ENCODE measurements around the gene SPRY2.
A peak's percentile ranks its signal among the peaks of the same experiment; 100 is the strongest.
"Not testable (repeated sequence)": the region's sequence is repeated elsewhere in the genome, so short reads cannot be mapped to it uniquely, and the experiment has no call there.

Gene SPRY2, protein sequence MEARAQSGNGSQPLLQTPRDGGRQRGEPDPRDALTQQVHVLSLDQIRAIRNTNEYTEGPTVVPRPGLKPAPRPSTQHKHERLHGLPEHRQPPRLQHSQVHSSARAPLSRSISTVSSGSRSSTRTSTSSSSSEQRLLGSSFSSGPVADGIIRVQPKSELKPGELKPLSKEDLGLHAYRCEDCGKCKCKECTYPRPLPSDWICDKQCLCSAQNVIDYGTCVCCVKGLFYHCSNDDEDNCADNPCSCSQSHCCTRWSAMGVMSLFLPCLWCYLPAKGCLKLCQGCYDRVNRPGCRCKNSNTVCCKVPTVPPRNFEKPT

GRCh38 chr13:80341101-80341755 is at the start of gene SPRY2:
Gene SPRY2, minus strand, starts transcription at chr13:80341126. Its CDS starts 3,421 bp downstream, at chr13:80337705.
- DNase-seq (ENCODE audit: low read depth in 2 of 2): peak in 1 of 2 donors; percentile 49

DNA sequence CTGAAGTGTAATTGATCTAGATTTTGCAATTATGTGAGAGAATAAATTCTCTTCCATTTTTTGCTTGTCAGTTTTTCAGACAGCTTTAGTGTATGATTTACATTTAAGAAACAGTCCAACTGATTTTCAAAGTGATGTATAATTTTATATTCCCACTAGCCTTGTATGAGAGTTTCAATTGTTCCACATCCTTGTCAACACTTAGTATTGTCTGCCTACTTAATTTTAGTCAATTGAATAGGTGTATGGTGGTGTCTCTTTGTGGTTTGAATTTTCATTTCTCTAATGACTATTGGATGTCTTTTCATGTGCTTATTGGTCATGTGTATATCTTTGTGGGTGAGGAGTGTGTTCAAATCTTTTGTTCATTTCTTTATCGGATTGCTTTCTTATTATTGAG is 49.4 kb upstream of the SPRY2 start:
- DNase-seq (ENCODE audit: low read depth in 2 of 2): no peak

DNA sequence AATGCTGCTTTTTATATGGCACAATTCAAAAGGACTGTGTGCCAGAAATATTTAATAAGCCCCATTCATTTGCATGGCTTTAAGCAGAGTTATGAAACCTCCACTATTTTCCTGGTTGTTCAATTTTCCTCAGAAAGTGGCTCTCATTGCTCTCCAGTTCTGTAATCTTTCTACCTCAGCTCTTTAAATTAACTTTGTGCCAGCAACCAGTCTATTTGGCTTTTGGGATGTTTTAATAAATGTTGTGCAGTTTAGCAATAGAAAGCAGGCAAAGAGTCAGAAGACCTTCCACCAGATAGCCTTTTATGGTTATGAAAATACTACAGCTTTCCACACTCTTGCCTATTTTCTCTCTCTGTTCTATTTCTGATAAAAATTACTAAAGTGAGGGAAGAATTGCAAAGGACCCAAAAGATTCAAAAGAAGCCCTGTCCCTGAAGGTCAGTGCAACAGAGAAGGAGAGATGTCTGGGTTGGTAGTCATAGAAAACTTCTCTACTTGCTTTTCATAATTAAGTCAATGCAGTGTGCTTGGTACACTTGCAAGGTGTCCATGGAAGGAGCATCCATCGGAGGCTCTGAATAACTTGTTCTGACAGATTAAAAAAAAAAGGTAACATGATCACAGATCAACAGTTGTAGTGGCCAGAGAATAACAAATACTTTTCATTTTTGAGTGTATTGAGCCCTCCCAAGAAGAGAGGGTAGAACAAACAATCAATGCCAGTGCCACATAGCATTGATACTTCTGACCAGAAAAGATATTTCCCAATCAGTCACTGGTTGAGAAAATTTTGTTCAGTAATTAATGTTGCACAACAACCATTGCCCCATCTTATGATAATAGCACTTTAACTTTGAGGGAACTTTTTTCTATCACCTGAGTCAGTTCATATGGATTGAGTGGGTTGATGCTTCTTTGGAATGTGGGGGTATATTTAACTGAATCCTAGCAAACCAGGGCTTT is 48.4 kb upstream of the SPRY2 start:
- DNase-seq (ENCODE audit: low read depth in 2 of 2): no peak

DNA sequence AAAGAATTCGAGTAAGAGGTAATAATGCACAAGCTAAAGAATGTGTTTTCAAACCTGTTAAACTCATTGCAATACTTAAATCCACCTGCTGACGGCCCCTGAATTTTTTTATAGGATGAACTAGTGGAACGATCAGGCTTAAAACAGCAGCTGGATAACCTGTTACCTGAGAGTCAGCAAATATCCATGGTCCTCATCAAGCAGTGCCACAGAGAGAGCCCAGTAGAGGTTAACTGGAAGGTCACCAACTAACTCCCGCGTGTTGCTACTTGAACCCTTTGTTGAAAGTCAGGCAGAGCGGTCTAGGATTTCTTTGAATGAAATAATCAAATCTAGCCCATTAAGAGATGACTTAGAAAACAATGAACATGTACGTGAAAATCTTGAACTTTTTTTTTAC is 47.6 kb upstream of the SPRY2 start:
- DNase-seq (ENCODE audit: low read depth in 2 of 2): no peak

DNA sequence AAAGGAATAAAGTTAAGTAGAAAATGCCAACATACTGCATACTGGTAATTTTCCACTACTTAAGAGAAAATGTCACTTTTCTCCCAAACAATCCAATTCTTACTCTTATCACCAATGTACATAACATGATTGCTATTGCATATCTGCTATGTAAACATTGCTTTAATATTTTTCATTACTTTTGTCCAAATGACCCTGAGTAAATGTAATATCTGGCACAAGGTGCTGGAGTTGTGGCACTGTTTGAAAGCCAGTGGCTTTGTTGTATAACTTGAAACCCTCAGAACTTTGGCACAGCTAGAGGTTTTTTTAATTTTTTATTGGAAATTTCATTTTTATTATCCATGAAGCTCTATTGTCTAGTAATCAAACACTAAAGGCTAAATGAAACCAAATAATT is 45.7 kb upstream of the SPRY2 start:
- DNase-seq (ENCODE audit: low read depth in 2 of 2): no peak

- no peak for DNase-seq (ENCODE audit: low read depth in 2 of 2)
Measured at GRCh38 chr13:80386002-80386401, 45.1 kb upstream of the SPRY2 start.

DNA sequence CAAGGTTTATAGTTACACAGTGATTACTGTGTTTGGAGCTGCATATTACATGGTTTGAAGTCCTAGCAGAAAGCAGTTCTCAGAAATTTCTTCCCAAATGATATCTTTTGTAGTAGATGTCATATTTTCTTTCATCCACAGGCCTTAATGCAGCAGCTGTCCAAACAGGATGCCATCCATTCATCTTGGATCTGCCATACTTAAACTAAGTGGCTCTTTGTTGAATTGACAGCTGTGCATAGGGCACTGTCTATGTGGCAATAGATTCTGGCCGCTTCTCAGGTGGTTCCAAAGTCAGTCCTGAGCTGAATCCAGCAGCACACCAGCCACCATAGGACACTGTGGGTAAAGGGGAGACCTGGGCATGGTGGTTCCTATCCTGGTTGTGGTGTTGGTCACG is 41.6 kb upstream of the SPRY2 start:
- DNase-seq (ENCODE audit: low read depth in 2 of 2): no peak

DNA sequence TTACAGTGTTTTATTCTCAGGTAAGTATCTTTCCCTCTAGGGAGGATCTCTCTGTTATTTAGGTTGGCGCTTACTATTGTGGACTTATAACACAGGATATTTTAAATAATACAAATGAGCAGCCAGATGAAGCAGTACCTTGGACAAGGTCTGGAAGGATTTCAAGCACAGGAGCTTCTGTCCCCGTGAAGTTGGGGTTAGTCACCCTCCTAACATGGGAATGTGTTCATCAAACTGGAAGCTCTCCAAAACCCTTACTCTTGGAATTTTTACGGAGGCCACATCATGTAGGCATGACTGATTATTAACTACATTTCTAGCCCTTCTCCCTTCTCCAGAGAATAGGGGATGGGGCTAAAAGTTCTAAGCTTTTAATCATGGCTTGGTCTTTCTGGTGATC is 38.3 kb upstream of the SPRY2 start:
- DNase-seq (ENCODE audit: low read depth in 2 of 2): no peak

DNA sequence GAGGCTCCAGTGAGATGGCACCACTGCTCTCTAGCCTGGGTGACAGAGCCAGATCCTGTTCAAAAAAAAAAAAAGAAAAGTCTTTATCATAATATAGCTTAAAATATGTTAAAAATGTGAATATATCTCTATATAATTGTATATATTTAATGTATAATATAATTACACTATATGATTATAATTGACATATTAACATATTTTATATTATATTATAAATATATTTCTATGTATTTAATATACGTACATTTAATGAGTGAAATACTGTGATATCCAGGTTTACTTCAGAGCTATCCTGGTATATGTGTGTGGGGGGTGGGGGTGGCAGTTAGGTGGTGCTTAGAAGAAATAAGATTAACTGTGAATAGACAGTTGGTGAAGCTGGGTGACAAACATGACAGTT is 35.6 kb upstream of the SPRY2 start:
- no peak for DNase-seq (ENCODE audit: low read depth in 2 of 2)

- no peak for DNase-seq (ENCODE audit: low read depth in 2 of 2)
Measured at GRCh38 chr13:80374901-80375300, 34.0 kb upstream of the SPRY2 start.

GRCh38 chr13:80374444-80374843 is 33.5 kb upstream of the SPRY2 start:
- DNase-seq (ENCODE audit: low read depth in 2 of 2): no peak

DNA sequence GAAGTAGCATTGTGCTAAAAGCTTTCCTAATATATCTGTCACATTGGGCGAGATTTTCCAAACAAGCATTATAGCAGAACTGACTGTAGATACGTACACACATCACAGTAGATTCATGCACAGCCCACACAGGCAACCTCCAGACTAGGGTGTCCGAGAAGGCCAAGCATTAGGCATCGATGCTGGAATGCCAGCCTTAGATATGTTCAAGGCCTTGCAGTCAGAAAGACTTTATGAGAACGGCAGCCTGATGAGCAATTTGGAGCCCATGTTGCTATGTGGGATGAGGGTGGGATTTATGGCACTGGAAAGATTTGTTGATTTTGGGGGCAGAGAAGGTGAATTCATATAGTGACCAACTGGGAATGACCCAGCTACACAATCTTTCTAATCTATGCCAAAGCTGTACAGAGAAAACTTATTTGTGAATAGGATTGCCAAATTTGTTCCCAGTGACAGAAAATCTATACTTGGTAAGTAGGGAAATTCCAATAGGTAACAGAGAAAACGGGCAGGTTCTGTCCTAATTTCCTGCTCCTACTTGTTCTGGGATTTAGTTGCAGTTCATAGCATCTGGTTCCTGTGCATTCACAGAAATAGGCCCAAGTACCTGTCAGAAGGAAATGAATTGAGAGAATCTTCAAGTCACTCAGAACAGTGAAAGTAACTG is 31.0 kb upstream of the SPRY2 start:
- DNase-seq (ENCODE audit: low read depth in 2 of 2): no peak

GRCh38 chr13:80367473-80367872 is 26.5 kb upstream of the SPRY2 start:
- no peak for DNase-seq (ENCODE audit: low read depth in 2 of 2)

DNA sequence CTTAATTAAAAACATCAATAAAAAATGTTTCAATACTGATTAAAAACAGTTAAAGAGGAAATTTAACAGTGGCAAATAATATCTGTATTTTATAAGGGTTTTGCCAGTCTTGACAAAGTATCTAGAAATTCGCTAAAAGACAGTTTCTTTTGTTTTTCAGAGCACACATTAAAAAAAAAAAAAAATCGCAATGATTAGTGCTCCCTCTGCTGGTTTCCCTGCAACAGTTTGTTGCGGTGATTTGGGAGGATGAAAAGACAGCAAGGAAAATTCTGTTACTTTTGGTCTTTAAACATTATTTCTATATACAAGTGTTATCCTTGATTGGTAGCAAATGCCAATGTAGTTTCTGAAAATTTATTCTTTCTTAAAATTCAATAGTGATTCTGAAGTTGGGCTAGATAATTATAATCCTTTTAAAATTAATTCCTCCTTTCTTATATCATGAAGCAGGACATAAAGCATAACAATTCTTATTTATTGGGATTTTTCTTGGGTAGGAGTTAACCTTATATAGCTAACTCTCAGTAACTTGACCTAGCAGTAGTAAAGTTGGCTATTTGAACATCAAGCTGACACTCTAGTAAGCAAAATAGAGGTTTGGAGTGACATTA is 23.1 kb upstream of the SPRY2 start:
- no peak for DNase-seq (ENCODE audit: low read depth in 2 of 2)

DNA sequence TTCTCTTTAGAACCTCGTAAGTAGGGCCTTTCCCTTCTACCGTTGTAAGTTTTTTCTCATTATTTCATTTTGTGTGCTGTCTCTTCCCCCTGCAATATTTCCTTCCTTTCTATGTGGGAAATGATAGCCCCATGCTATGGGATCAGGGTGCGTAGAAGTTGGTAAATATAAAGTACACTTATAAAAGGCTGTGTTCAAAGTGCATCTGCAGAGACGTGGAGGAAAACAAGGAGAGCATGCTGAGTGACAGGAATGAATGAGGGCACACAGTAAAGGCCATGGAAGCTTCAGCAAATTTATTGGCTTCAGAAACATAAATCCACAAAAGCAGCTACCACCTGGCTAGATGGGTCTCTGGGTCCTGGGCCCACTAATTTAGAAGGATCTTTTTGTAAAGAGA is 21.6 kb upstream of the SPRY2 start:
- no peak for DNase-seq (ENCODE audit: low read depth in 2 of 2)

GRCh38 chr13:80361883-80362327 is 21.0 kb upstream of the SPRY2 start:
- DNase-seq (ENCODE audit: low read depth in 2 of 2): no peak

GRCh38 chr13:80361298-80361697 is 20.4 kb upstream of the SPRY2 start:
- no peak for DNase-seq (ENCODE audit: low read depth in 2 of 2)

GRCh38 chr13:80360453-80360800 is 19.5 kb upstream of the SPRY2 start:
- no peak for DNase-seq (ENCODE audit: low read depth in 2 of 2)

GRCh38 chr13:80359778-80360452 is 19.0 kb upstream of the SPRY2 start:
- no peak for DNase-seq (ENCODE audit: low read depth in 2 of 2)

DNA sequence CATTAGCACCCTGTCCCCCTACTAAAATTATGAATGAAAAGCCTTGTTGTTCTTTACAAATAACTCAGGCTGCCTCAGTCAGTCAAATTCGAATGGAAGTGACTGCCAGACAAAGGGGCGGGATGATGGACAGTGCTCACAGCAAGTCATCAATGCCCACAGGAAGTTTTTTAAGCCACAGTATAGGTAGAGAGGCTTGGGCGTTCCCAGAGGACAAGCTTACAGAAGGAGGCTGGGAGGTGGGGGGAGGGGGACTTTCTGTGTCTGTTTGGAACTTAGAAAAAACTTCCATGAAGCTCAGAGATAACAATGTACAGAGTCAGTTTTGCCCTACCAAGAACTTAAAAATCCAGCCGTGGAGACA is 18.5 kb upstream of the SPRY2 start:
- no peak for DNase-seq (ENCODE audit: low read depth in 2 of 2)

GRCh38 chr13:80355496-80356094 is 14.7 kb upstream of the SPRY2 start:
- not testable (repeated sequence) for DNase-seq (ENCODE audit: low read depth in 2 of 2)
